Measurements from ENCODE around the gene ANKS1A.

Gene ANKS1A

GRCh38 chr6:35058865-35059522, 169.9 kb downstream of the ANKS1A start:
- no peak for DNase-seq (ENCODE audit: extremely low read depth, low read depth)
- TF ChIP-seq CTCF (IDR thresholded peaks at IDR 0.05; ENCODE audit: low read depth, low read length), result no peak

DNA sequence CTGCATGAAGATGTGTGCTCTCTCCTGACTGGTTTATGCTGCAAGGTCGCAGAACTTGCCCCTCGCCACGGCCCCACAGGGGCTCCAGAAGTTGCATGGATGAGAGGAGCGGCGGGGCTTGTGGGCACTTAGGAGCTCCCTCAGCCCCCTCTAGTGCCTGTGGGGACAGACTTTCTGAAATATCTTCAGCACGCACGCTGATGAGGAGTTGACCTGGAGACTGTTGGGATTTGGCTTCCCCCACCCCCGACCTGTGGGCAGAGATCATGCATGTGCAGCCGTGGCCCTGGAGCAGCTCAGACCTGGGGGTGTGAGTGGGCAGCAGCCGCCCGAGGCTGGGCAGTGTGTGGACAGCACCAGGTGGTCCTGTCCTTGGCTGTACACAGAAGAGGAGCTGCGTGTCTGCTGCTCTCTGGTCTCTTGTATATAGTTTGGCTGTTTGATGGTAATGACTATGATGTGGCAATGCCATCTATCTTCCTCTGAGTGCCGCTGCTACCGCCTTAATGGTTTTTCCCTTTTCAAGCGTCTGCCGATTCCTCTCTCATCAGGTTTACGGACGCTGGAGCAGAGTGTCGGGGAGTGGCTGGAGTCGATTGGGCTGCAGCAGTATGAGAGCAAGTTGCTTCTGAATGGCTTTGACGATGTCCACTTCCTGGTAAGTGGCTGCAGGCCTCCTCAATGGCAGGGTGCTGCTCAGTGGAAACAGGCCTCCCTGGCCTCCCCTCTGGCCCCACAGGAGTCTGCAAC, 170.7 kb downstream of the ANKS1A start:
- TF ChIP-seq CTCF (IDR thresholded peaks at IDR 0.05; ENCODE audit: low read depth, low read length), result no peak
- DNase-seq (ENCODE audit: extremely low read depth, low read depth), result no peak

- no peak for TF ChIP-seq CTCF (IDR thresholded peaks at IDR 0.05; ENCODE audit: low read depth, low read length)
- DNase-seq (ENCODE audit: extremely low read depth, low read depth), result no peak
These were observed 172.1 kb downstream of the ANKS1A start for GRCh38 chr6:35061102-35061615.

DNA sequence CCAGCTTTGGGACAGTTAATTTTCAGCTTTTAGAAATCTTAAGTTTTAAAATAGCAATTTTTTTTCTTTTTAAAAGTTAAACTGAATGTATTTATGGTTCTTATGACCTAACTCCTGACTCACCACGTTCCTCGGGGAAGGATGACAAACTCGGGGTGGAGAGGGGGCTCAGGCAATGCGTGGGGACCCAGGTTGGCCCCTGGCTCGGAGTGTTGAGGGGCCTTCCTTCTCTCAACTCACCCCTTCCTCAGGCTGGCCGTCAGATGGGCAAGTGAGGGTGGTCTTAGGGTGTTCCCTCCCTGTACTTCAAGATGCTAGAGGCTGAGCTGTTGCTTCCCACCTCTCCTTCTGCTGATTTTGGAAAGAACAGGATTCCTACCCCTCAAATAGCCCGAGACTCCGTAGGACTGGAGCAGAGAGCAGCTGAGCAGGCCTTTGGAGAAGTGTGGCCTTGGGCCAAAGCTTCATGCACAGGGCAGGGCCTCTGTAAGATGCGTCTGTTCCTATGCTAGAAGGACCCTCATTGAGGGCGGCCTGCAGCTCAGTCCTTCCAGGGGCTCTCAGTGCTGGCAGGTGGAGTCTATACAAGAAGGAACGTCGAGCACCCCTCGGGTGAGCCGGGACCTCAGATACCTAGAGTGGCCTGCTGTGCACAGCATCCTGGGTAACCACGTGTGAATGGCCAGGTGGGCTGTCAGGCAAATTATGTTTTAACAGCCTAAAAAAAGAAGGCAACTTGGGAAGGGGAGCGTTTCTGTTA, 172.8 kb downstream of the ANKS1A start:
- no peak for DNase-seq (ENCODE audit: extremely low read depth, low read depth)
- TF ChIP-seq CTCF (IDR thresholded peaks at IDR 0.05; ENCODE audit: low read depth, low read length), result no peak

DNA sequence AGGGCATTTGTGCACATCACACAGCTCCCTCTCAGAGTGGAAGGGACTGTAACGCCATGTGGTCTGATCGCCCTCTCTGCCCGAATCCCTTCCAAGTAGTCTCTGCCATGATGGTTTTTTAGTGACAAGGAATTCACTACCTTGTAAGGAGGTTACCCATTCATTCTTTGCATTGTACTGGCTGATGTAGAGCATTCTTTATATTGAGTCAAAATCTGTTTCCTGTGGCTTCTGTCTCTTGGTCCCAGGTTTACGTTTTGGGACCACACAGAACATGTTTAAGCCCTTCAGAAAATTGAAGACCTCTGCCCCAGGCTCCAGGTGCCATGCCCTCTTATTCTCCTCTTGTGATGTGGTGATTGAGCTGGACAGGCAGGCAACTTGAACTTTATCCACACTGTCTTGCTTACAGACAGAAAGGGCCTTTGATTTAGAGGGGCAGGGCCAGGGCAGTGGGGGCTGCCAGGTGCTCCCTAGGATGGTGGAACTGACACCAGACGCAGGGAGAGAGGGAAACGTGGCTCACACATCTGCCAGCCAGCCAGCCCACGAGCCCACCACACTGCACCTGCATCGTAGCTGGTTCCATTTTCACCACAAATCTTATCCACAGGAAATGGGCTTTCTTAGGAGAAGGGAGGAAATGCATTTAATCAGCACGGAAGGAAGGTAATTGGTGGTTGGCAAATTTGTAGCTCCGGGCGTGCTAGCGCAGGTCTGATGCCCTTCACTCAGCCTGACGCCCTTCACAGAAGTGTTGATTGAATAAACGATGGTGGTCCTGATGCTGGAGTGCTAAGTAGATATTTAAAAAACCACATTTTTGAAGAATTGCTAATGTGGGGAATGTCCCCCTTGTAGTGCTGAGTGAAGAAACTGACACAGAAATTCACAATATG, 173.9 kb downstream of the ANKS1A start:
- DNase-seq (ENCODE audit: extremely low read depth, low read depth), result no peak
- no peak for TF ChIP-seq CTCF (IDR thresholded peaks at IDR 0.05; ENCODE audit: low read depth, low read length)

DNA sequence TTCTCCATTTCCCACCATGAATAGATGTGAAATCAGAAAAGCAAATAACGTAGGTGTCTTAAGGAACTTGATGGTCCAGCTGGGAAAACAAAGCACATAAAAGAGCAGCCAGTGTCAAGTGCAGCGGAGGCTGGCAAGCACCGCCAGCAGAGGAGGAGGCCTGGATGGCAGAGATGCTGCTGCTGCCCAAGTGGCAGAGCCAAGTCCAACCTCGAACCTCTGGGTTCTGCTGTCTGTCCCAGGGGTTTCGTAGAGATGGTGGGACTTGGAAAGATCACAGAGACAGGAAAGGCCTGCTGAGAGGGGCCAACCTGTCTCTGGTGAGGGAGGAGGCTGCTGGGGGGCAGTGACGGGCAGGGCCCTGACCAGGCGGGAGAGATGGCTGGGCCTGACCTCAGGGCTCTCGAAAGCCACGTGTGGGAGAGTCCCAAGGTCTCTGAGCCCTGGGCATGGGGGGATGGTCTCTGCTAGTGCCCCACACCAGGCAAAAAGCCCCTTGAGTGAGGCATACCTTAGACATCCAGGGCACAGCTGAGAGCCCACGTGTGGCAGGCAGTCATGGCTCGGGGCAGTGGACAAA, 174.7 kb downstream of the ANKS1A start:
- TF ChIP-seq CTCF (IDR thresholded peaks at IDR 0.05; ENCODE audit: low read depth, low read length), result no peak
- no peak for DNase-seq (ENCODE audit: extremely low read depth, low read depth)

All from AG09319 (cell line).